Upper lobe of left lung (tissue), 6 donors: Measurements from ENCODE around the gene NOG. TPM values are rescaled to one million over a fixed set of nuclear protein-coding genes. Genes with fewer than 3 reads are reported as not detected.

Experiments used
- ATAC-seq, 2 donors: fragments of 200-7000 bp; cut with Tn5 transposase; one replicate each; pipeline ENCODE4 v1.9.1; 2022; ENCODE audit warnings: mild to moderate bottlenecking in 2 of 2, moderate library complexity in 2 of 2; ENCODE audit not compliant: low FRiP score in 2 of 2
- DNase-seq, 2 donors: peaks; one replicate each; pipeline ENCODE4 v3.0.0-alpha.2; 2019 to 2020
- H3K27ac ChIP-seq, 4 donors: fragments of 200-600 bp; sonication (generic); one replicate each; pipeline ENCODE4 v1.5.1; 2016 to 2019
- H3K27me3 ChIP-seq, 4 donors: fragments of 200-600 bp; sonication (generic); one replicate each; pipeline ENCODE4 v1.5.1; 2017 to 2019
- H3K36me3 ChIP-seq, 4 donors: fragments of 200-600 bp; sonication (generic); one replicate each; pipeline ENCODE4 v1.5.1; 2016 to 2019
- H3K4me1 ChIP-seq, 4 donors: fragments of 200-600 bp; sonication (generic); one replicate each; pipeline ENCODE4 v1.5.1; 2018 to 2019
- H3K4me3 ChIP-seq, 4 donors: fragments of 200-600 bp; sonication (generic); one replicate each; pipeline ENCODE4 v1.5.1; 2017 to 2019; ENCODE audit warnings: mild to moderate bottlenecking in 2 of 4, moderate library complexity in 1 of 4
- H3K9me3 ChIP-seq, 4 donors: fragments of 200-600 bp; sonication (generic); one replicate each; pipeline ENCODE4 v1.5.1; 2018 to 2019
- EP300 ChIP-seq, 4 donors: sonication (generic); formaldehyde crosslinking; IDR thresholded peaks; one replicate each; pipeline ENCODE4 v1.5.1; 2017; ENCODE audit warnings: antibody characterized with exemption in 4 of 4, control low read depth in 2 of 4
- POLR2A ChIP-seq, 4 donors: fragments of 450-650 bp; IDR thresholded peaks; one replicate each; pipeline ENCODE4 v1.5.1; 2016 to 2017; ENCODE audit warnings: antibody characterized with exemption in 4 of 4, mild to moderate bottlenecking in 2 of 4
- POLR2AphosphoS5 ChIP-seq, 2 donors: sonication (generic); formaldehyde crosslinking; IDR thresholded peaks; one replicate each; pipeline ENCODE4 v1.5.1; 2017; ENCODE audit warnings: antibody characterized with exemption in 2 of 2
- whole genome bisulfite sequencing, 2 donors: methylation state at CpG; one replicate each; pipeline ENCODE4 v1.1.5; 2017 to 2018; 5-methylcytosine and 5-hydroxymethylcytosine counted together
- total RNA-seq, 6 donors: library from RNA; depleted of rRNA in 4 of 6; stranded (reverse); fragments of >200 nt in 4 of 6; gene quantifications; one replicate each; pipeline versions ENCODE4 v1.1.0 to v1.2.1, GENCODE V29; 2016 to 2021
- TF ChIP-seq, protein P1 (sequence below), 6 experiments: fragments of 450-650 bp in 4 of 6; fragments of 200-600 bp in 2 of 6; sonication (generic) in 2 of 6; IDR thresholded peaks; one replicate each; pipeline ENCODE4 v1.5.1; 2016 to 2019; ENCODE audit warnings: antibody characterized with exemption in 6 of 6
- donor health status: DM: no; HTN: no; CAD: no; lungs with moderate emphysema.
- donor health status: DM: no; HTN: yes; CAD: no; lungs with severe emphysema.

The NOG gene
- total RNA-seq, 6 donors from 2014 or later, result 0.80 to 8.5 (median 2.2) TPM; not detected in 1

DNA sequence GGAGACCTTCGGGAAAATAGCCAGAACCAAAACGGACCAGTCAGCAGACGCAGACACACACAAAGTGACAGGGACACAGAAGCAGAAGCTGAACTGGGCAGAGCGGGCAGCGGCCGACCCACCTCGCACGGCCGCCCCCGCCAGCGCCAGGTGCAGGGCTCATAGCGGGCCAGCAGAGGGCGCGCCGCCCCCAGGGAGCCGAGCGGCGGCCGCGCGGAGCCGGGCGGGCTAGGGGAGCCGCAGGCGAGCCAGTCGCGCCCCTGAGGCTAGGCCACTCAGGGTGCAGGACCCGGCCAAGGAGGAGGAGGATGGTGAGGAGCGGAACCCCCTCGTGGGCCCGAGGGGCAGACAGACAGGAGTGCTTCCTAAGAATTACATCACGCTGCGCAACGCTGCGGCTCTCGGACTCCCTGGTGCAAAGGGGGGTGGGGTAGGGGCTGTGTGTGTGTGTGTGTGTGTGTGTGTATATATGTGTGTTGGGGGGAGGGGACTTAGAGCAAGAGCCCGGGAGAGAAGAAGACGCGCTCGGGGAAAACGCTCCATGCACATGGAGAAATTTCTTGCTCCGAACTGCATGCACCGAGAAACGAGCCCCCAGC is 913 bp upstream of the NOG start:
- DNase-seq (peak; percentile 53 to 95), ATAC-seq (peak; percentile 76 to 91)
- no peak for TF ChIP-seq POLR2A (IDR thresholded peaks at IDR 0.05)
- TF ChIP-seq, protein P1, sequence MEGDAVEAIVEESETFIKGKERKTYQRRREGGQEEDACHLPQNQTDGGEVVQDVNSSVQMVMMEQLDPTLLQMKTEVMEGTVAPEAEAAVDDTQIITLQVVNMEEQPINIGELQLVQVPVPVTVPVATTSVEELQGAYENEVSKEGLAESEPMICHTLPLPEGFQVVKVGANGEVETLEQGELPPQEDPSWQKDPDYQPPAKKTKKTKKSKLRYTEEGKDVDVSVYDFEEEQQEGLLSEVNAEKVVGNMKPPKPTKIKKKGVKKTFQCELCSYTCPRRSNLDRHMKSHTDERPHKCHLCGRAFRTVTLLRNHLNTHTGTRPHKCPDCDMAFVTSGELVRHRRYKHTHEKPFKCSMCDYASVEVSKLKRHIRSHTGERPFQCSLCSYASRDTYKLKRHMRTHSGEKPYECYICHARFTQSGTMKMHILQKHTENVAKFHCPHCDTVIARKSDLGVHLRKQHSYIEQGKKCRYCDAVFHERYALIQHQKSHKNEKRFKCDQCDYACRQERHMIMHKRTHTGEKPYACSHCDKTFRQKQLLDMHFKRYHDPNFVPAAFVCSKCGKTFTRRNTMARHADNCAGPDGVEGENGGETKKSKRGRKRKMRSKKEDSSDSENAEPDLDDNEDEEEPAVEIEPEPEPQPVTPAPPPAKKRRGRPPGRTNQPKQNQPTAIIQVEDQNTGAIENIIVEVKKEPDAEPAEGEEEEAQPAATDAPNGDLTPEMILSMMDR (IDR thresholded peaks at IDR 0.05), result peak; percentile 95 to 100 (median 97)
- whole genome bisulfite sequencing, 2 donors, result 0 to 2% methylated on average over 20 to 44 of the region's 44 CpGs
- no peaks in the 10 kb centered on the region for H3K9me3 ChIP-seq
- H3K4me3 ChIP-seq, result peak overlapping the region; percentile 32 to 59 (median 54)
- no peaks in the 10 kb centered on the region for H3K36me3 ChIP-seq
- peak overlapping the region in 1 of 4 donors; percentile 76 for H3K27ac ChIP-seq
- peaks cover 0 to 32% (median 10%) of the 10 kb centered on the region in 4 donors for H3K27me3 ChIP-seq
- H3K4me1 ChIP-seq, result peaks cover 46 to 56% (median 49%) of the 10 kb centered on the region in 4 donors

DNA sequence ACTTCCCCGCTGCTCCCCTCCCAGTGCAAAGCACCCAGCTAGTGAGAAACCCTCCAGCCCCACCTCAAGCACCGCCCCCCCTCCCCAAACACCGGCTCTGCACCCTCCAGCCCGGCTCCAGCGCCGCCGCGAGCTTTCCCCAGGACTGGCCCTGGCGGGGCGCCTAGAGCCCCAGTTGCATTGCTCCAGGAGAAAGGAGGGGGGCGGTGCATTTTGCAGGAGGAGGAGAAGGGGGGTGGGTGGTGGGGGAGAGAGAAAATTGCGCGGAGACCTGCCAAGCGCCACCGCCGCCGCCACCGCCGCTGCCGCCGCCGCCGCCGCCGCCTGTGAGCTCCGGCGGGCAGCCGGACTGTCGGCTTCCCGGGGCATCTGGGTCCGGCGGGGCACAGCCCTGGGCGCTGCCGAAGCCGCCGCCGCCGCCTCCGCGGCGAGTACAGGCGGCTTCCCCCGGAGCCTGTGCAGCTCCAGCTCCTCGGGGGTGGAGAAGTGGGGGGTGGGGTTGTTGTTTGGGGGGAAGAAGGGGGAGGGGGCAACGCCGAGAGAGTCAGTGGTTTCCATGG is 333 bp upstream of the NOG start:
- whole genome bisulfite sequencing, 2 donors, result 2% methylated on average over 21 of the region's 46 CpGs; no CpG with 5 or more reads in 1 of the 2 donors
- Histone ChIP-seq H3K9me3 (no peaks in the 10 kb centered on the region), H3K27me3 (peaks cover 0 to 38% (median 13%) of the 10 kb centered on the region in 4 donors), H3K4me1 (peaks cover 51 to 61% (median 54%) of the 10 kb centered on the region in 4 donors), H3K4me3 (peak overlapping the region; percentile 32 to 59 (median 54)), H3K27ac (peak overlapping the region in 1 of 4 donors; percentile 76), H3K36me3 (no peaks in the 10 kb centered on the region)
- TF ChIP-seq, protein P1 (IDR thresholded peaks at IDR 0.05), result no peak
- TF ChIP-seq POLR2A (IDR thresholded peaks at IDR 0.05) (no peak), POLR2AphosphoS5 (IDR thresholded peaks at IDR 0.05) (no peak), EP300 (IDR thresholded peaks at IDR 0.05) (no peak)
- ATAC-seq (peak in 1 of 2 donors; percentile 63), DNase-seq (peak; percentile 38 to 89)

DNA sequence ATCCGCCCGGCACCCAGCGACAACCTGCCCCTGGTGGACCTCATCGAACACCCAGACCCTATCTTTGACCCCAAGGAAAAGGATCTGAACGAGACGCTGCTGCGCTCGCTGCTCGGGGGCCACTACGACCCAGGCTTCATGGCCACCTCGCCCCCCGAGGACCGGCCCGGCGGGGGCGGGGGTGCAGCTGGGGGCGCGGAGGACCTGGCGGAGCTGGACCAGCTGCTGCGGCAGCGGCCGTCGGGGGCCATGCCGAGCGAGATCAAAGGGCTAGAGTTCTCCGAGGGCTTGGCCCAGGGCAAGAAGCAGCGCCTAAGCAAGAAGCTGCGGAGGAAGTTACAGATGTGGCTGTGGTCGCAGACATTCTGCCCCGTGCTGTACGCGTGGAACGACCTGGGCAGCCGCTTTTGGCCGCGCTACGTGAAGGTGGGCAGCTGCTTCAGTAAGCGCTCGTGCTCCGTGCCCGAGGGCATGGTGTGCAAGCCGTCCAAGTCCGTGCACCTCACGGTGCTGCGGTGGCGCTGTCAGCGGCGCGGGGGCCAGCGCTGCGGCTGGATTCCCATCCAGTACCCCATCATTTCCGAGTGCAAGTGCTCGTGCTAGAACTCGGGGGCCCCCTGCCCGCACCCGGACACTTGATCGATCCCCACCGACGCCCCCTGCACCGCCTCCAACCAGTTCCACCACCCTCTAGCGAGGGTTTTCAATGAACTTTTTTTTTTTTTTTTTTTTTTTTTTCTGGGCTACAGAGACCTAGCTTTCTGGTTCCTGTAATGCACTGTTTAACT is 1.0 kb downstream of the NOG start:
- DNase-seq (peak in 1 of 2 donors; percentile 86), ATAC-seq (no peak)
- H3K9me3 ChIP-seq, result no peaks in the 10 kb centered on the region
- TF ChIP-seq POLR2AphosphoS5 (IDR thresholded peaks at IDR 0.05) (no peak), POLR2A (IDR thresholded peaks at IDR 0.05) (no peak), EP300 (IDR thresholded peaks at IDR 0.05) (no peak)
- TF ChIP-seq, protein P1 (IDR thresholded peaks at IDR 0.05), result no peak
- H3K27me3 ChIP-seq, result peaks cover 0 to 44% (median 15%) of the 10 kb centered on the region in 4 donors
- H3K36me3 ChIP-seq, result no peaks in the 10 kb centered on the region
- peak overlapping the region in 1 of 4 donors; percentile 76 for H3K27ac ChIP-seq
- 1 to 2% methylated on average over 32 to 52 of the region's 61 CpGs for WGBS, 2 donors
- peak overlapping the region; percentile 32 to 59 (median 54) for H3K4me3 ChIP-seq
- H3K4me1 ChIP-seq, result peaks cover 54 to 64% (median 55%) of the 10 kb centered on the region in 4 donors

DNA sequence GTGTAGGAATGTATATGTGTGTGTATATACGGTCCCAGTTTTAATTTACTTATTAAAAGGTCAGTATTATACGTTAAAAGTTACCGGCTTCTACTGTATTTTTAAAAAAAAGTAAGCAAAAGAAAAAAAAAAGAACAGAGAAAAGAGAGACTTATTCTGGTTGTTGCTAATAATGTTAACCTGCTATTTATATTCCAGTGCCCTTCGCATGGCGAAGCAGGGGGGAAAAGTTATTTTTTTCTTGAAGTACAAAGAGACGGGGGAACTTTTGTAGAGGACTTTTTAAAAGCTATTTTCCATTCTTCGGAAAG is 1.6 kb downstream of the NOG start:
- peak overlapping the region in 1 of 4 donors; percentile 59 for H3K4me3 ChIP-seq
- DNase-seq (no peak), ATAC-seq (no peak)
- H3K36me3 ChIP-seq, result no peaks in the 10 kb centered on the region
- H3K27ac ChIP-seq, result no peak overlapping the region
- H3K9me3 ChIP-seq, result no peaks in the 10 kb centered on the region
- TF ChIP-seq, protein P1 (IDR thresholded peaks at IDR 0.05), result no peak
- TF ChIP-seq POLR2AphosphoS5 (IDR thresholded peaks at IDR 0.05) (no peak), EP300 (IDR thresholded peaks at IDR 0.05) (no peak), POLR2A (IDR thresholded peaks at IDR 0.05) (no peak)
- peaks cover 54 to 64% (median 55%) of the 10 kb centered on the region in 4 donors for H3K4me1 ChIP-seq
- WGBS, 2 donors, result 7 to 8% methylated on average over 7 of the region's 7 CpGs
- peaks cover 0 to 44% (median 15%) of the 10 kb centered on the region in 4 donors for H3K27me3 ChIP-seq
